ENCODE measurements around the gene RPS6KL1.

The RPS6KL1 gene

GRCh38 chr14:74945852-74946658 is 23.0 kb upstream of the RPS6KL1 start:
- Histone ChIP-seq H3K9me3 (ENCODE audit: control insufficient read depth in 5 of 5, low read length in 5 of 5) (no peaks in the 10 kb centered on the region), H3K9ac (ENCODE audit: low read length in 5 of 5) (peak overlapping the region in 2 of 5 donors; percentile 23 to 31), H3K4me1 (ENCODE audit: control insufficient read depth in 5 of 5, insufficient read depth in 5 of 5, low read length in 5 of 5) (peaks cover 6 to 38% (median 30%) of the 10 kb centered on the region in 5 donors), H3K27ac (ENCODE audit: low read depth, low read length) (no peak overlapping the region), H3K36me3 (ENCODE audit: control insufficient read depth in 5 of 5, insufficient read depth in 5 of 5, low read length in 5 of 5) (peaks cover 0 to 9% (median 0%) of the 10 kb centered on the region in 5 donors), H3K27me3 (ENCODE audit: control insufficient read depth in 5 of 5, insufficient read depth in 4 of 5, low read length in 5 of 5) (peaks cover 0 to 13% (median 0%) of the 10 kb centered on the region in 5 donors), H3K4me3 (ENCODE audit: low read depth in 1 of 5, low read length in 5 of 5) (peak overlapping the region in 4 of 5 donors; percentile 2 to 32 (median 26))

DNA sequence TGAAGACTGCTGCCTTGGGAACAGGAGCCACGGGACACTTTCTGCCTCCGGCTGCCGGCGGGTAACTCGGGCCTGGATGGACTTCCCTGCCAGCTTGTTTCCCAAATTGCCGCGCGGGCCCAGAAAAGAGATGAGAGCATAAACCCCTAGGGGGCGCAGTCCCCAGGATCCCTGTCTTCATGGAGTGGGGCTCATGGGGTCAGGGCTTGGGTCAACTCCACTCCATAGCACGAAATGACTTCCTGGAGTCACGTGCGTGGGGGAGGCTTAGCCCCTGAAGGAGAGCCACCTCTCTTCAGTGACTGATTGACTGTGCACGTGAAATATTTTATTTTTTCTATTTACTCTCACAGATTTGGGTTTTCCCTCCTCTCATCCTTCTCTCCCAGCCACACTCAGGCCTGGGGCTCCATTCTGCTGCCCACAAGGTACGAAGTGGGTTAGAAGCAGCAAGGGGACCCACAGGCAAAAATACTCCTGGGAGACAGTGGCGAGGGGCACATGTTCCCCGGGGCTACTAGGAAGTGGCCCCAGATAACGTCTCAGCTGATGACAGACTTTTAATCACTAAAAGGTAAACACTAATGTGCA is 22.3 kb upstream of the RPS6KL1 start:
- Histone ChIP-seq H3K27me3 (ENCODE audit: control insufficient read depth in 5 of 5, insufficient read depth in 4 of 5, low read length in 5 of 5) (peaks cover 0 to 10% (median 0%) of the 10 kb centered on the region in 5 donors), H3K36me3 (ENCODE audit: control insufficient read depth in 5 of 5, insufficient read depth in 5 of 5, low read length in 5 of 5) (peaks cover 0 to 9% (median 0%) of the 10 kb centered on the region in 5 donors), H3K4me3 (ENCODE audit: low read depth in 1 of 5, low read length in 5 of 5) (no peak overlapping the region), H3K9ac (ENCODE audit: low read length in 5 of 5) (no peak overlapping the region), H3K9me3 (ENCODE audit: control insufficient read depth in 5 of 5, low read length in 5 of 5) (no peaks in the 10 kb centered on the region), H3K4me1 (ENCODE audit: control insufficient read depth in 5 of 5, insufficient read depth in 5 of 5, low read length in 5 of 5) (peaks cover 8 to 44% (median 37%) of the 10 kb centered on the region in 5 donors), H3K27ac (ENCODE audit: low read depth, low read length) (no peak overlapping the region)

GRCh38 chr14:74942608-74943007 is 19.5 kb upstream of the RPS6KL1 start:
- Histone ChIP-seq H3K36me3 (ENCODE audit: control insufficient read depth in 5 of 5, insufficient read depth in 5 of 5, low read length in 5 of 5) (peaks cover 0 to under 1% (median 0%) of the 10 kb centered on the region in 5 donors), H3K9me3 (ENCODE audit: control insufficient read depth in 5 of 5, low read length in 5 of 5) (no peaks in the 10 kb centered on the region), H3K4me3 (ENCODE audit: low read depth in 1 of 5, low read length in 5 of 5) (no peak overlapping the region), H3K4me1 (ENCODE audit: control insufficient read depth in 5 of 5, insufficient read depth in 5 of 5, low read length in 5 of 5) (peaks cover 16 to 64% (median 56%) of the 10 kb centered on the region in 5 donors), H3K27ac (ENCODE audit: low read depth, low read length) (peak overlapping the region; percentile 94), H3K27me3 (ENCODE audit: control insufficient read depth in 5 of 5, insufficient read depth in 4 of 5, low read length in 5 of 5) (no peaks in the 10 kb centered on the region), H3K9ac (ENCODE audit: low read length in 5 of 5) (peak overlapping the region in 4 of 5 donors; percentile 9 to 69 (median 43))

GRCh38 chr14:74942181-74942580 is 19.1 kb upstream of the RPS6KL1 start:
- Histone ChIP-seq H3K27me3 (ENCODE audit: control insufficient read depth in 5 of 5, insufficient read depth in 4 of 5, low read length in 5 of 5) (no peaks in the 10 kb centered on the region), H3K27ac (ENCODE audit: low read depth, low read length) (peak overlapping the region; percentile 94), H3K4me1 (ENCODE audit: control insufficient read depth in 5 of 5, insufficient read depth in 5 of 5, low read length in 5 of 5) (peaks cover 16 to 64% (median 56%) of the 10 kb centered on the region in 5 donors), H3K9ac (ENCODE audit: low read length in 5 of 5) (peak overlapping the region in 3 of 5 donors; percentile 26 to 69 (median 35)), H3K4me3 (ENCODE audit: low read depth in 1 of 5, low read length in 5 of 5) (no peak overlapping the region), H3K36me3 (ENCODE audit: control insufficient read depth in 5 of 5, insufficient read depth in 5 of 5, low read length in 5 of 5) (no peaks in the 10 kb centered on the region), H3K9me3 (ENCODE audit: control insufficient read depth in 5 of 5, low read length in 5 of 5) (no peaks in the 10 kb centered on the region)

DNA sequence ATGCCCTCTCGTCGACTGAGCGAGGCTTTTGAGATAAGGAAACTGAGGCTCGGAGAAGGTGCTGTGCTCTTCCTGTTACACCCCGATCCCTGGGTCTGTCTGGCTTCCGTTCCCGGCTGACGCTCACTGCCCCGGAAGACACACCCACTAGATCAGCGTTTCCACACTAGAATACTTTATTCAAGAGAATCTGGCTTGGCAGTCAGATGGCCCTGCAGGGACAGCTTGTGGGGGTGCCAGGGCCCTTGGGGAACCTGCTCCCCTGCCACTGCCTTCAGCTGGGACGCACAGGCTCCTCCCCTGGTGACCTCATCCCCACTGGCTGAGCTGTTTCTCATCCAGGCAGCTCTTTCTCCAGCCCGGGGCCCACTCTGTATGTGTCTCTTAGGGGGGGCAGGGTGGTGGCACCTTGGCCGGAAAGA is 18.6 kb upstream of the RPS6KL1 start:
- Histone ChIP-seq H3K4me3 (ENCODE audit: low read depth in 1 of 5, low read length in 5 of 5) (peak overlapping the region; percentile 2 to 44 (median 7)), H3K27ac (ENCODE audit: low read depth, low read length) (peak overlapping the region; percentile 94), H3K27me3 (ENCODE audit: control insufficient read depth in 5 of 5, insufficient read depth in 4 of 5, low read length in 5 of 5) (no peaks in the 10 kb centered on the region), H3K36me3 (ENCODE audit: control insufficient read depth in 5 of 5, insufficient read depth in 5 of 5, low read length in 5 of 5) (no peaks in the 10 kb centered on the region), H3K9ac (ENCODE audit: low read length in 5 of 5) (peak overlapping the region in 3 of 5 donors; percentile 35 to 69 (median 39)), H3K9me3 (ENCODE audit: control insufficient read depth in 5 of 5, low read length in 5 of 5) (no peaks in the 10 kb centered on the region), H3K4me1 (ENCODE audit: control insufficient read depth in 5 of 5, insufficient read depth in 5 of 5, low read length in 5 of 5) (peaks cover 16 to 62% (median 54%) of the 10 kb centered on the region in 5 donors)

GRCh38 chr14:74940956-74941565 is 18.0 kb upstream of the RPS6KL1 start:
- H3K27me3 ChIP-seq (ENCODE audit: control insufficient read depth in 5 of 5, insufficient read depth in 4 of 5, low read length in 5 of 5): no peaks in the 10 kb centered on the region
- H3K4me3 ChIP-seq (ENCODE audit: low read depth in 1 of 5, low read length in 5 of 5): peak overlapping the region in 1 of 5 donors; percentile 40
- H3K4me1 ChIP-seq (ENCODE audit: control insufficient read depth in 5 of 5, insufficient read depth in 5 of 5, low read length in 5 of 5): peaks cover 16 to 56% (median 47%) of the 10 kb centered on the region in 5 donors
- peak overlapping the region; percentile 94 for H3K27ac ChIP-seq (ENCODE audit: low read depth, low read length)
- peak overlapping the region in 3 of 5 donors; percentile 35 to 69 (median 39) for H3K9ac ChIP-seq (ENCODE audit: low read length in 5 of 5)
- no peaks in the 10 kb centered on the region for H3K9me3 ChIP-seq (ENCODE audit: control insufficient read depth in 5 of 5, low read length in 5 of 5)
- H3K36me3 ChIP-seq (ENCODE audit: control insufficient read depth in 5 of 5, insufficient read depth in 5 of 5, low read length in 5 of 5): no peaks in the 10 kb centered on the region

DNA sequence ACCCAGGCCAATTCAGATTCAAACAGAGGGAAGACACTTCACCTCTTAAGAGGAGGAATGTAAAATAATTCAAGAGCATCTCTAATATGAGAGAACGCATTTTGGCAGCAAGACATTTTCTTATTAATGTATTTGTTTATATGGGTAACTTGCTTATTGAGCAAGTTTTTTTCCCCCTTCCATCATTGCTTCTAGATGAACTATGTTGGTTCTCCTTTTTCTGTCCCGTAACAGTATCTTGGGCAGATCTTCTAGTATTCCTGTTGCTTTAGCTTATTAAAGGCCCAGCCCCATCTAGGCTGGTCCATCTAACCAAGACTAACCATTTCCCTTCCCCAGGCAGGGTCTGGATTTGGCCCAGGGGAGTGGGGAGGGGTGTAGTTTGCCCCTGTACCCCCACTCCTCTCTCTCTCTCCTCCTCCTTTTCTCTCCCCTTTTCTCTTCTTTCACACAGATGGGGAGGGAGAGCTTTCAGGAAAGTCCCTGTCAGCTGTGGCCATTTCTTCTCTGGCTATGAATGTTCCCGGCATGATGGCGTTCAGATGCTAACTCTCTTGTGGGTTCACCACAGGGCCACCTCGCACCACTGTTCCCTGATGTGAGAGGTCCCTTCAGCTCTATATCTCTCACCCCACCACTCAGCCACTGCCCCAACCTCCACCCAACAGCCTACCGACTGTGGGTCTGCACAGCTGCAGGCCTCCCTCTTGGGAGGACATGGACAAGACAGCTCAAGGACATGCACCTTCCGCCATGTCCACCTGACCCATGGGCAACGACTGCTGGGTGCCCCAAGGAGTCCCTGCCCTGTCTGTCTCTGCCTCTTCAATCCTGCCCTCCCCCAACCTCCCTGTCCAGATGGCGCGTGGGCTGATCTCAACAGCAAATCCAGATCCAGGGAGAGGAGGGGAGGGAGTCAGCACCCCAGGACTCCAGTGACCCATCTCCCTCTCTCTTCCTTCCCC is 15.8 kb upstream of the RPS6KL1 start:
- no peaks in the 10 kb centered on the region for H3K36me3 ChIP-seq (ENCODE audit: control insufficient read depth in 5 of 5, insufficient read depth in 5 of 5, low read length in 5 of 5)
- no peaks in the 10 kb centered on the region for H3K27me3 ChIP-seq (ENCODE audit: control insufficient read depth in 5 of 5, insufficient read depth in 4 of 5, low read length in 5 of 5)
- H3K27ac ChIP-seq (ENCODE audit: low read depth, low read length): peak overlapping the region; percentile 94
- H3K9me3 ChIP-seq (ENCODE audit: control insufficient read depth in 5 of 5, low read length in 5 of 5): no peaks in the 10 kb centered on the region
- H3K4me3 ChIP-seq (ENCODE audit: low read depth in 1 of 5, low read length in 5 of 5): no peak overlapping the region
- peaks cover 25 to 71% (median 61%) of the 10 kb centered on the region in 5 donors for H3K4me1 ChIP-seq (ENCODE audit: control insufficient read depth in 5 of 5, insufficient read depth in 5 of 5, low read length in 5 of 5)
- H3K9ac ChIP-seq (ENCODE audit: low read length in 5 of 5): peak overlapping the region in 1 of 5 donors; percentile 56

- peaks cover 27 to 74% (median 64%) of the 10 kb centered on the region in 5 donors for H3K4me1 ChIP-seq (ENCODE audit: control insufficient read depth in 5 of 5, insufficient read depth in 5 of 5, low read length in 5 of 5)
- H3K9ac ChIP-seq (ENCODE audit: low read length in 5 of 5): no peak overlapping the region
These were observed 14.1 kb upstream of the RPS6KL1 start for GRCh38 chr14:74937171-74937570.

GRCh38 chr14:74936731-74937130 is 13.7 kb upstream of the RPS6KL1 start:
- Histone ChIP-seq H3K27me3 (ENCODE audit: control insufficient read depth in 5 of 5, insufficient read depth in 4 of 5, low read length in 5 of 5) (no peaks in the 10 kb centered on the region), H3K36me3 (ENCODE audit: control insufficient read depth in 5 of 5, insufficient read depth in 5 of 5, low read length in 5 of 5) (no peaks in the 10 kb centered on the region), H3K9ac (ENCODE audit: low read length in 5 of 5) (no peak overlapping the region), H3K27ac (ENCODE audit: low read depth, low read length) (no peak overlapping the region), H3K9me3 (ENCODE audit: control insufficient read depth in 5 of 5, low read length in 5 of 5) (no peaks in the 10 kb centered on the region), H3K4me1 (ENCODE audit: control insufficient read depth in 5 of 5, insufficient read depth in 5 of 5, low read length in 5 of 5) (peaks cover 25 to 74% (median 62%) of the 10 kb centered on the region in 5 donors), H3K4me3 (ENCODE audit: low read depth in 1 of 5, low read length in 5 of 5) (no peak overlapping the region)

More at GRCh38 chr14:74937171-74937570, 14.1 kb upstream of the RPS6KL1 start:
- no peak overlapping the region for H3K4me3 ChIP-seq (ENCODE audit: low read depth in 1 of 5, low read length in 5 of 5)
- H3K27ac ChIP-seq (ENCODE audit: low read depth, low read length): no peak overlapping the region
- no peaks in the 10 kb centered on the region for H3K36me3 ChIP-seq (ENCODE audit: control insufficient read depth in 5 of 5, insufficient read depth in 5 of 5, low read length in 5 of 5)
- no peaks in the 10 kb centered on the region for H3K9me3 ChIP-seq (ENCODE audit: control insufficient read depth in 5 of 5, low read length in 5 of 5)
- no peaks in the 10 kb centered on the region for H3K27me3 ChIP-seq (ENCODE audit: control insufficient read depth in 5 of 5, insufficient read depth in 4 of 5, low read length in 5 of 5)
